ENCODE measurements around the gene BCAS3.
"Not testable (repeated sequence)": the region's sequence is repeated elsewhere in the genome, so short reads cannot be mapped to it uniquely, and the experiment has no call there.

The BCAS3 gene

GRCh38 chr17:61144617-61145564 is 467.2 kb downstream of the BCAS3 start:
- no peak for DNase-seq (ENCODE audit: low read depth)
- no peak overlapping the region for H3K4me3 ChIP-seq (ENCODE audit: low read depth, low read length)
- no peak for TF ChIP-seq CTCF (IDR thresholded peaks at IDR 0.05; ENCODE audit: low read depth, low read length, missing control alignments)
- in situ Hi-C loops (cut with HindIII; ENCODE audit: low sequenced_read_pairs): no loop called here

- DNase-seq (ENCODE audit: low read depth); H3K4me3 ChIP-seq (ENCODE audit: low read depth, low read length); in situ Hi-C loops (cut with HindIII; ENCODE audit: low sequenced_read_pairs): not testable (repeated sequence)
Observed at GRCh38 chr17:61146833-61147232, 469.2 kb downstream of the BCAS3 start.

- H3K4me3 ChIP-seq (ENCODE audit: low read depth, low read length): no peak overlapping the region
- in situ Hi-C loops (cut with HindIII; ENCODE audit: low sequenced_read_pairs): no loop called here
- no peak for TF ChIP-seq CTCF (IDR thresholded peaks at IDR 0.05; ENCODE audit: low read depth, low read length, missing control alignments)
- no peak for DNase-seq (ENCODE audit: low read depth)
Observed at GRCh38 chr17:61149106-61149825, 471.6 kb downstream of the BCAS3 start.

GRCh38 chr17:61149862-61150362 is 472.3 kb downstream of the BCAS3 start:
- no peak for TF ChIP-seq CTCF (IDR thresholded peaks at IDR 0.05; ENCODE audit: low read depth, low read length, missing control alignments)
- in situ Hi-C loops (cut with HindIII; ENCODE audit: low sequenced_read_pairs): no loop called here

GRCh38 chr17:61150686-61151299 is 473.1 kb downstream of the BCAS3 start:
- H3K4me3 ChIP-seq (ENCODE audit: low read depth, low read length): no peak overlapping the region
- in situ Hi-C loops (cut with HindIII; ENCODE audit: low sequenced_read_pairs): no loop called here
- no peak for DNase-seq (ENCODE audit: low read depth)
- TF ChIP-seq CTCF (IDR thresholded peaks at IDR 0.05; ENCODE audit: low read depth, low read length, missing control alignments): no peak

More at GRCh38 chr17:61149862-61150362, 472.3 kb downstream of the BCAS3 start:
- H3K4me3 ChIP-seq (ENCODE audit: low read depth, low read length): no peak overlapping the region
- DNase-seq (ENCODE audit: low read depth): no peak

GRCh38 chr17:61152898-61153297 is 475.2 kb downstream of the BCAS3 start:
- no peak for DNase-seq (ENCODE audit: low read depth)
- no peak for TF ChIP-seq CTCF (IDR thresholded peaks at IDR 0.05; ENCODE audit: low read depth, low read length, missing control alignments)
- in situ Hi-C loops (cut with HindIII; ENCODE audit: low sequenced_read_pairs): no loop called here
- no peak overlapping the region for H3K4me3 ChIP-seq (ENCODE audit: low read depth, low read length)

Data from astrocyte of the cerebellum (primary cell).